ENCODE data around the gene PODXL2.

DNA sequence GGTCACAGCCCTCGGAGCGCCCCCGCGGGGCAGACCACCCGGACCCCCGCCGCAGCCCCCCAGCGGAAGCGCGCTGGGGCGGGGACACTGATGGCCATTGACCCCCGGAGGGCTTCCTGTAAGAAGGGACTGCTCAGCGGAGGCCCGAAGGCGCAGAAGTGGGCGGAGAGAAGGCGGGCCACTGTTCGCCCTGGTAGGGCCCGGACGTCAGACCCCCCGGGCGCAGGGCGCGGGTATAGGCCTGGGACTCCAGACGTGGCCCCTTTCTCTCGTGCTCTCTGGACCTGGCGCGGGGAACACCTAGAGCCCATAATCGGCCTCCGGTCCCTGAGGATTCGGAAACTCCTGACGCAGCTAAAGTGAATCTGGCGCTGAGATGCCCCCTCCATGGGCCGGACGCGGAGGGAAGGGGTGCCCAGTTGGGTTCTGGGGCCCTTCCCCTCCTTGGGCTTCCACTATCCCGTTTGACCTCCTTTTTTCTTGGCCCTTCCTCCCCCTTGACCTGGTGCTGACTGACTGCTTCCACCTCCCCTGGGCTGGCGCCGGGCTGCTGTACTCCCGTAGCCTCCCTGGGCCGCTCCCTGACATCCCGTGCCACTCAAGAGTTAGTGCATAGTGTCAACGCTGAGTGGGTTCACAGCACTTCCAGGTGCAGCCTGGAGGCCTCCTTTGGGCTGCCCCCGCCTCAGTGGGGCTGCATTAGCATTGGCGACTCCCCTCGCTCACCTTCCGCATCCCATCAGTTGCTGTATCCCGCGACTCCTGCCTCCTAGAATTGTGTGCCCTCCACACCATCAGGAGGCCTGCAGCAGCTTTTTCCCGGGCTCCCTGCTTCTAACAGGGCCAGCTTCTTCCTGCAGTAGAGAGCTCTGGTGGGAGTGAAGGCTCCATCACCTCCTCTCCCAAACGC lies 44.5 kb downstream of the PODXL2 start:
- TF ChIP-seq, protein P1, sequence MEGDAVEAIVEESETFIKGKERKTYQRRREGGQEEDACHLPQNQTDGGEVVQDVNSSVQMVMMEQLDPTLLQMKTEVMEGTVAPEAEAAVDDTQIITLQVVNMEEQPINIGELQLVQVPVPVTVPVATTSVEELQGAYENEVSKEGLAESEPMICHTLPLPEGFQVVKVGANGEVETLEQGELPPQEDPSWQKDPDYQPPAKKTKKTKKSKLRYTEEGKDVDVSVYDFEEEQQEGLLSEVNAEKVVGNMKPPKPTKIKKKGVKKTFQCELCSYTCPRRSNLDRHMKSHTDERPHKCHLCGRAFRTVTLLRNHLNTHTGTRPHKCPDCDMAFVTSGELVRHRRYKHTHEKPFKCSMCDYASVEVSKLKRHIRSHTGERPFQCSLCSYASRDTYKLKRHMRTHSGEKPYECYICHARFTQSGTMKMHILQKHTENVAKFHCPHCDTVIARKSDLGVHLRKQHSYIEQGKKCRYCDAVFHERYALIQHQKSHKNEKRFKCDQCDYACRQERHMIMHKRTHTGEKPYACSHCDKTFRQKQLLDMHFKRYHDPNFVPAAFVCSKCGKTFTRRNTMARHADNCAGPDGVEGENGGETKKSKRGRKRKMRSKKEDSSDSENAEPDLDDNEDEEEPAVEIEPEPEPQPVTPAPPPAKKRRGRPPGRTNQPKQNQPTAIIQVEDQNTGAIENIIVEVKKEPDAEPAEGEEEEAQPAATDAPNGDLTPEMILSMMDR (IDR thresholded peaks at IDR 0.05; ENCODE audit: low read depth, low read length): no peak
- TF ChIP-seq EZH2phosphoT487 (IDR thresholded peaks at IDR 0.05; ENCODE audit: low read depth): no peak

Data from OCI-LY3 (cell line).